Common myeloid progenitor, CD34-positive (primary cell): ENCODE results near the gene B3GNT8.

Source experiments
- CTCF ChIA-PET: fragments of 350-600 bp; sonication (Branson Sonifier 250); formaldehyde crosslinking; loops from one replicate; lab custom pipeline; 2021; ENCODE audit warnings: antibody characterized with exemption; lab: Charles Lee
- POLR2A ChIA-PET: fragments of 350-600 bp; sonication (Branson Sonifier 250); formaldehyde crosslinking; loops from one replicate; lab custom pipeline; 2021; ENCODE audit warnings: antibody characterized with exemption; lab: Charles Lee
- DNase-seq, 3 donors: peaks; one replicate each; pipeline versions ENCODE4 v3.0.0 to v3.0.0-alpha.2; 2013
- H3K27ac ChIP-seq, 2 experiments: 1 replicate in 1 of 2; 2 replicates in 1 of 2; pipeline ENCODE4 v1.7.0; 2013; ENCODE audit warnings: inconsistent platforms in 2 of 2, low read length in 2 of 2, mild to moderate bottlenecking in 2 of 2, low read depth in 1 of 2, moderate library complexity in 1 of 2; ENCODE audit not compliant: severe bottlenecking in 2 of 2, insufficient read depth in 1 of 2, poor library complexity in 1 of 2
- H3K27me3 ChIP-seq, 5 experiments: replicated peaks in 2 of 5; 1 replicate in 3 of 5; 2 replicates in 2 of 5; pipeline versions ENCODE4 v1.6.1 to v1.7.0; 2013; ENCODE audit warnings: low read length in 4 of 5, mild to moderate bottlenecking in 2 of 5, moderate library complexity in 2 of 5, inconsistent platforms in 1 of 5; ENCODE audit not compliant: insufficient read depth in 5 of 5, control insufficient read depth in 4 of 5
- H3K36me3 ChIP-seq, 4 experiments: 1 replicate in 2 of 4; 2 replicates in 2 of 4; pipeline versions ENCODE4 v1.6.1 to v1.7.0; 2013; ENCODE audit warnings: low read length in 3 of 4, control low read depth in 1 of 4, mild to moderate bottlenecking in 1 of 4; ENCODE audit not compliant: control insufficient read depth in 4 of 4, insufficient read depth in 4 of 4
- H3K4me1 ChIP-seq, 4 experiments: 1 replicate in 3 of 4; 2 replicates in 1 of 4; pipeline versions ENCODE4 v1.6.1 to v1.7.1; 2013; ENCODE audit warnings: low read length in 3 of 4, mild to moderate bottlenecking in 3 of 4, control low read depth in 1 of 4, inconsistent platforms in 1 of 4, moderate library complexity in 1 of 4; ENCODE audit not compliant: control insufficient read depth in 4 of 4, insufficient read depth in 4 of 4; ENCODE audit errors: control extremely low read depth in 1 of 4
- H3K4me3 ChIP-seq, 7 experiments: 1 replicate in 4 of 7; 2 replicates in 3 of 7; pipeline versions ENCODE4 v1.5.1 to v1.7.0; 2013; ENCODE audit warnings: mild to moderate bottlenecking in 7 of 7, low read length in 6 of 7, moderate library complexity in 6 of 7, inconsistent platforms in 2 of 7, low read depth in 2 of 7, control low read depth in 1 of 7; ENCODE audit not compliant: insufficient read depth in 4 of 7, control insufficient read depth in 1 of 7; ENCODE audit errors: extremely low read depth in 1 of 7
- H3K9me3 ChIP-seq, 5 experiments: 1 replicate in 4 of 5; 2 replicates in 1 of 5; pipeline versions ENCODE4 v1.6.1 to v1.7.1; 2013; ENCODE audit warnings: low read length in 4 of 5, mild to moderate bottlenecking in 2 of 5, inconsistent platforms in 1 of 5, low read depth in 1 of 5, moderate library complexity in 1 of 5; ENCODE audit not compliant: control insufficient read depth in 4 of 5, insufficient read depth in 2 of 5; ENCODE audit errors: control extremely low read depth in 1 of 5
- WGBS: methylation state at CpG from one replicate; pipeline ENCODE4 v1.1.5; 2013; ENCODE audit not compliant: insufficient coverage; 5-methylcytosine and 5-hydroxymethylcytosine counted together

B3GNT8 gene

GRCh38 chr19:41430922-41431321, 3.7 kb upstream of the B3GNT8 start:
- Histone ChIP-seq H3K4me3 (no peak overlapping the region), H3K9me3 (no peaks in the 10 kb centered on the region), H3K4me1 (peaks cover 4 to 60% (median 55%) of the 10 kb centered on the region in 4 experiments), H3K27ac (no peak overlapping the region), H3K27me3 (no peaks in the 10 kb centered on the region), H3K36me3 (peaks cover 0 to 36% (median 16%) of the 10 kb centered on the region in 4 experiments)
- DNase-seq = no peak
- ChIA-PET CTCF (interaction anchor here (0.6 to 2.4 kb wide), 22 partner anchors 9 to 165 kb away, joined by 3 to 23 read pairs (median 4); partner anchors contain the start of genes CCDC97 and DMAC2), POLR2A (interaction anchor here (1.1 to 1.6 kb wide), 2 partner anchors 8 to 78 kb away, joined by 3 to 6 read pairs; partner anchors contain the start of gene DMAC2)
- 88% methylated on average over 6 of the region's 6 CpGs for WGBS

- 33% methylated on average over 1 of the region's 1 CpG for WGBS
- H3K36me3 ChIP-seq = peaks cover 0 to 51% (median 30%) of the 10 kb centered on the region in 4 experiments
- peaks cover 4 to 68% (median 64%) of the 10 kb centered on the region in 4 experiments for H3K4me1 ChIP-seq
- H3K27ac ChIP-seq = peak overlapping the region in 1 of 2 experiments; percentile 86
- no peak for DNase-seq
- peak overlapping the region in 6 of 7 experiments; percentile 30 to 90 (median 72) for H3K4me3 ChIP-seq
- no peaks in the 10 kb centered on the region for H3K27me3 ChIP-seq
- CTCF ChIA-PET = interaction anchor here (0.6 to 3.7 kb wide), 14 partner anchors 8 to 223 kb away, joined by 3 to 21 read pairs (median 4); partner anchors contain the start of genes DMAC2 and HNRNPUL1
- POLR2A ChIA-PET = interaction anchor here (0.6 kb wide), 1 partner anchor 10 kb away, joined by 5 read pairs; no protein-coding TSS in a partner anchor
- no peaks in the 10 kb centered on the region for H3K9me3 ChIP-seq
Observed at GRCh38 chr19:41428481-41428859, 1.3 kb upstream of the B3GNT8 start.

GRCh38 chr19:41427647-41428480, 690 bp upstream of the B3GNT8 start:
- H3K9me3 ChIP-seq = no peaks in the 10 kb centered on the region
- CTCF ChIA-PET = interaction anchor here (0.8 to 3.7 kb wide), 14 partner anchors 9 to 223 kb away, joined by 3 to 21 read pairs (median 4); partner anchors contain the start of genes DMAC2 and HNRNPUL1
- peaks cover 0 to 50% (median 31%) of the 10 kb centered on the region in 4 experiments for H3K36me3 ChIP-seq
- under 1% methylated on average over 19 of the region's 23 CpGs for WGBS
- H3K4me3 ChIP-seq = peak overlapping the region in 6 of 7 experiments; percentile 30 to 90 (median 72)
- peak; percentile 54 to 68 (median 62) for DNase-seq
- H3K27me3 ChIP-seq = no peaks in the 10 kb centered on the region
- H3K4me1 ChIP-seq = peaks cover 4 to 68% (median 64%) of the 10 kb centered on the region in 4 experiments
- H3K27ac ChIP-seq = peak overlapping the region; percentile 7 to 86
- POLR2A ChIA-PET = interaction anchor here (1.0 kb wide), 1 partner anchor 119 kb away, joined by 4 read pairs; no protein-coding TSS in a partner anchor

- Histone ChIP-seq H3K36me3 (peaks cover 0 to 48% (median 34%) of the 10 kb centered on the region in 4 experiments), H3K27me3 (no peaks in the 10 kb centered on the region), H3K27ac (peak overlapping the region; percentile 66 to 86), H3K9me3 (no peaks in the 10 kb centered on the region), H3K4me1 (peaks cover 4 to 71% (median 62%) of the 10 kb centered on the region in 4 experiments), H3K4me3 (peak overlapping the region in 5 of 7 experiments; percentile 64 to 90 (median 73))
- ChIA-PET POLR2A (interaction anchor here (0.5 kb wide), 1 partner anchor 27 kb away, joined by 3 read pairs; no protein-coding TSS in a partner anchor), CTCF (interaction anchor here (1.0 to 3.7 kb wide), 6 partner anchors 12 to 104 kb away, joined by 3 to 21 read pairs (median 5); no protein-coding TSS in a partner anchor)
- WGBS = 86% methylated on average over 29 of the region's 36 CpGs
- DNase-seq = no peak
Observed at GRCh38 chr19:41426116-41426841, 895 bp downstream of the B3GNT8 start.

GRCh38 chr19:41425174-41426115, 1.7 kb downstream of the B3GNT8 start:
- no peaks in the 10 kb centered on the region for H3K9me3 ChIP-seq
- no peak for DNase-seq
- peak overlapping the region in 4 of 7 experiments; percentile 8 to 90 (median 27) for H3K4me3 ChIP-seq
- WGBS = 95% methylated on average over 23 of the region's 28 CpGs
- ChIA-PET CTCF (interaction anchor here (1.0 to 1.5 kb wide), 3 partner anchors 10 to 22 kb away, joined by 4 to 5 read pairs (median 4); no protein-coding TSS in a partner anchor), POLR2A (no interaction called here)
- H3K36me3 ChIP-seq = peaks cover 2 to 49% (median 34%) of the 10 kb centered on the region in 4 experiments
- H3K27me3 ChIP-seq = no peaks in the 10 kb centered on the region
- H3K4me1 ChIP-seq = peaks cover 9 to 73% (median 65%) of the 10 kb centered on the region in 4 experiments
- peak overlapping the region; percentile 20 to 31 for H3K27ac ChIP-seq
